ENCODE measurements around the gene NEGR1. TPM values are rescaled to one million over a fixed set of nuclear protein-coding genes. Genes with fewer than 3 reads are reported as not detected.

Gene NEGR1
- total RNA-seq, 4 donors from 2014 or later: 1.6 to 4.7 (median 2.3) TPM

DNA sequence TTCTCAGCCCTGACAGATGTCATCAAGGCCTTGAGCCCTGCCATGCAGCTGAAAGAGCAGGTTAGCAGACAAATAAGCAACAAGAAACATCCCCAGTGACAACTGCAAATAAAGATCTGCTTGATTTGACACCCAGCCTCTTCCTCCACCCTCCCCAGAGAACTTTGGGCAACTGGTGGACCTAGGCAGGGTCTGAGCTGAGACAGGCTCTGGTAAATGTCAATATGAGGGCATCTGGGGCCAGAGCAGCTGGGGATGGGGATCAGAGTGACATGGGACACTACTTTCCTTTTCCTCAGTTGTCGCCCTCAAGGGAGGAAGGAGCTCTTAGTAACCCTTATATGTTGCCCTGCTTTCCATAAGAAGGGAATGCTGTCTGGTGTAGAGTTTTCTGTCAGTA, 544.1 kb downstream of the NEGR1 start:
- TF ChIP-seq, protein P1, sequence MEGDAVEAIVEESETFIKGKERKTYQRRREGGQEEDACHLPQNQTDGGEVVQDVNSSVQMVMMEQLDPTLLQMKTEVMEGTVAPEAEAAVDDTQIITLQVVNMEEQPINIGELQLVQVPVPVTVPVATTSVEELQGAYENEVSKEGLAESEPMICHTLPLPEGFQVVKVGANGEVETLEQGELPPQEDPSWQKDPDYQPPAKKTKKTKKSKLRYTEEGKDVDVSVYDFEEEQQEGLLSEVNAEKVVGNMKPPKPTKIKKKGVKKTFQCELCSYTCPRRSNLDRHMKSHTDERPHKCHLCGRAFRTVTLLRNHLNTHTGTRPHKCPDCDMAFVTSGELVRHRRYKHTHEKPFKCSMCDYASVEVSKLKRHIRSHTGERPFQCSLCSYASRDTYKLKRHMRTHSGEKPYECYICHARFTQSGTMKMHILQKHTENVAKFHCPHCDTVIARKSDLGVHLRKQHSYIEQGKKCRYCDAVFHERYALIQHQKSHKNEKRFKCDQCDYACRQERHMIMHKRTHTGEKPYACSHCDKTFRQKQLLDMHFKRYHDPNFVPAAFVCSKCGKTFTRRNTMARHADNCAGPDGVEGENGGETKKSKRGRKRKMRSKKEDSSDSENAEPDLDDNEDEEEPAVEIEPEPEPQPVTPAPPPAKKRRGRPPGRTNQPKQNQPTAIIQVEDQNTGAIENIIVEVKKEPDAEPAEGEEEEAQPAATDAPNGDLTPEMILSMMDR (IDR thresholded peaks at IDR 0.05): no peak
- no peak for TF ChIP-seq POLR2A (IDR thresholded peaks at IDR 0.05)
- DNase-seq: no peak
- H3K27me3 ChIP-seq: no peaks in the 10 kb centered on the region
- no peaks in the 10 kb centered on the region for H3K36me3 ChIP-seq
- no peak overlapping the region for H3K27ac ChIP-seq
- no peaks in the 10 kb centered on the region for H3K4me1 ChIP-seq
- no peak overlapping the region for H3K4me3 ChIP-seq
- no peaks in the 10 kb centered on the region for H3K9me3 ChIP-seq

DNA sequence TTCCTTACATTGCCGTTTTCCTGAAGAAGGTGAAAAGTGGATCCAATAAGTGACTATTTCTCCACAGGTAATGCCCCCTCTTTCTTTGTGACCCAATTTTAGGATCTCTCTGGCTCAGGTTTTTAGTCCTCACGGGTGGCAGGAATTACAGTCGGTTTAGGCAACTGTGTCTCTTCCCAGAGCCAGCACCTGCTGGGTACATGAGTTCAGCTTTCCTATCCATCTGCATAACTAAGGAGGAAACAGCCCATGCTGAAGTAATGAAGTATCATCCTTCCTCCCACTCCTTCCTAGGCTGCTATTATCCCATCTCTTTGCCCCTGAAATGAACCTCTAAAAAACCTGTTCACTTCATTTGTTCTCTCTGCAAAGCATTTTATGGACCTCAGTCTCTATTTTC, 544.6 kb downstream of the NEGR1 start:
- Histone ChIP-seq H3K36me3 (no peaks in the 10 kb centered on the region), H3K4me1 (no peaks in the 10 kb centered on the region), H3K4me3 (no peak overlapping the region), H3K27me3 (no peaks in the 10 kb centered on the region), H3K9me3 (no peaks in the 10 kb centered on the region), H3K27ac (no peak overlapping the region)
- TF ChIP-seq POLR2A (IDR thresholded peaks at IDR 0.05): no peak
- TF ChIP-seq, protein P1 (IDR thresholded peaks at IDR 0.05): no peak
- DNase-seq: no peak

DNA sequence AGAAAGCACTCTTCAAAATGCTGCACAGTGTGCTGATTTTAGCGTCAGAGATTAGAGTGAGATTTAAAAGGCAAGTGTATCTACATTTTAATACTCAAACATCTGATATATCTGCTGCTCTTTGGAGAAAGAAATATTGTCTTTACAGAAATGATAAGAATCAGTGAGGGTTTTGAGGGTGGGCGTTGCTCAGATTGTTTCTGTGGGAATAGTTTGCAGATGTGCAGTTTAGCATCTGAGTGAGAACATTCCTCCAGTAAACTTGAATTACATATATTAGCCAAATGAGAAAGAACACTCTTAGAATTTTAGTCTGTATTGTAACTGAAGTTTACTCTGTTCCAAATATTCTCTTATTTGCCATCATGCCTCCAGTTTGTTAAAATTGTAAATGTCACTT, 549.2 kb downstream of the NEGR1 start:
- no peaks in the 10 kb centered on the region for H3K27me3 ChIP-seq
- no peak overlapping the region for H3K4me3 ChIP-seq
- H3K4me1 ChIP-seq: no peaks in the 10 kb centered on the region
- no peak for TF ChIP-seq POLR2A (IDR thresholded peaks at IDR 0.05)
- TF ChIP-seq, protein P1 (IDR thresholded peaks at IDR 0.05): no peak
- no peak overlapping the region for H3K27ac ChIP-seq
- no peaks in the 10 kb centered on the region for H3K9me3 ChIP-seq
- DNase-seq: no peak
- H3K36me3 ChIP-seq: no peaks in the 10 kb centered on the region

DNA sequence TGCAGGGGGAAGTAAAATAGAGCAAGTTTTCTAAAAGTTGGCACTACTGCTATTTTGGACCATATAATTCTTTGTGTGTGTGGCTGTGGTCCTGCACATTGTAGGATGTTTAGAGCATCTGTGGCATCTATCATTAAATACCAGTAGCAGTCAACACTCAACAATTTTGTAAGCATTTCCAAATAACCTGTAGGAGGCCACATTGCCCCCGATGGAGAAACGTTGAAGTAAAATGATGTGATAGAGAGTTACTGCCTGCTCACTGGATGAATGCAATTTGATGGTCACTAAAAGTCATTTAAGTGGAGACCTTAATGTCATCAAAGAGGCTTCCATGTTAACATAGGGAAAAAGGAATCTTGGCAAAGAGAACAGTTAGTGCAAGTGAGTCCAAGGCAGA, 560.8 kb downstream of the NEGR1 start:
- H3K27me3 ChIP-seq: no peaks in the 10 kb centered on the region
- no peak overlapping the region for H3K27ac ChIP-seq
- H3K4me1 ChIP-seq: no peaks in the 10 kb centered on the region
- H3K36me3 ChIP-seq: no peaks in the 10 kb centered on the region
- no peak overlapping the region for H3K4me3 ChIP-seq
- H3K9me3 ChIP-seq: no peaks in the 10 kb centered on the region
- no peak for DNase-seq
- TF ChIP-seq, protein P1 (IDR thresholded peaks at IDR 0.05): no peak
- no peak for TF ChIP-seq POLR2A (IDR thresholded peaks at IDR 0.05)

DNA sequence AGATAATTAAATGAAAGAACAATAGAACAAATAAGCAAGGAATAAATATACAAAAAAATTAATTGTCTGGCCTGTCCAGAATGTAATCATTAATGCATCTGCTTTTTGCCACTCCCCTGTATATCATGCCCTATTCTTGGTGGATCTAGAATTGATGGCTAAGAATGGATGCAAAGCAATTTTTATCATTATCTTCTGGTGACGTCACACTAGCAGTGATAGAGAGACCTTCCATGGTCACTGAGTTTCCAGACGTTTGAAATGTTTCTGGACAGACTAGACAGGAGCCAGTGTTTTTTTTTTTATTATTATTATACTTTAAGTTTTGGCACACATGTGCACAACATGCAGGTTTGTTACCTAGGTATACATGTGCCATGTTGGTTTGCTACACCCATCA, 563.0 kb downstream of the NEGR1 start:
- Histone ChIP-seq H3K4me1 (no peaks in the 10 kb centered on the region), H3K36me3 (no peaks in the 10 kb centered on the region), H3K4me3 (no peak overlapping the region), H3K9me3 (no peaks in the 10 kb centered on the region), H3K27me3 (no peaks in the 10 kb centered on the region), H3K27ac (no peak overlapping the region)
- TF ChIP-seq, protein P1 (IDR thresholded peaks at IDR 0.05): no peak
- TF ChIP-seq POLR2A (IDR thresholded peaks at IDR 0.05): no peak
- no peak for DNase-seq

DNA sequence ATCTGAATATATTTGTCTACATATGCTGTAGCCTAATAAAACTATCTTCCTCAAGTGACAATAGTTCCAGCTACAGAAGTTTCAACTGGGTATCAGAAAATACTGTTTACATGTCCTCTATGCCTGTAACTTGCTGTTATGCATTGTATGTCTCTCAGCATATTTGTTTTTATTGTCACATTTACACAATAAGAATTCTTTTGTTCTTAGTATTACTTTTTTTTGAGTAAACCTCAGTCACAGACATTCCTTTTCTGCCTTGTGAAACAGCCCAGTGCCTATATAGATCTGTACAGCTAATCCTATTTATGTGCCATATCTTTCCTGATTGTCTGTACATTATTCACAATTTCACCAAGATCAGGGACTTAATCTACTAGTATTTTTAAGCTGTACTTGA, 565.2 kb downstream of the NEGR1 start:
- Histone ChIP-seq H3K4me3 (no peak overlapping the region), H3K27me3 (no peaks in the 10 kb centered on the region), H3K27ac (no peak overlapping the region), H3K36me3 (no peaks in the 10 kb centered on the region), H3K4me1 (no peaks in the 10 kb centered on the region), H3K9me3 (no peaks in the 10 kb centered on the region)
- no peak for DNase-seq
- TF ChIP-seq, protein P1 (IDR thresholded peaks at IDR 0.05): no peak
- TF ChIP-seq POLR2A (IDR thresholded peaks at IDR 0.05): no peak

Measured in Peyer's patch (tissue), 4 donors.